ENCODE data around the gene C20orf141.
"Not testable (repeated sequence)": the region's sequence is repeated elsewhere in the genome, so short reads cannot be mapped to it uniquely, and the experiment has no call there.

C20orf141 gene

DNA sequence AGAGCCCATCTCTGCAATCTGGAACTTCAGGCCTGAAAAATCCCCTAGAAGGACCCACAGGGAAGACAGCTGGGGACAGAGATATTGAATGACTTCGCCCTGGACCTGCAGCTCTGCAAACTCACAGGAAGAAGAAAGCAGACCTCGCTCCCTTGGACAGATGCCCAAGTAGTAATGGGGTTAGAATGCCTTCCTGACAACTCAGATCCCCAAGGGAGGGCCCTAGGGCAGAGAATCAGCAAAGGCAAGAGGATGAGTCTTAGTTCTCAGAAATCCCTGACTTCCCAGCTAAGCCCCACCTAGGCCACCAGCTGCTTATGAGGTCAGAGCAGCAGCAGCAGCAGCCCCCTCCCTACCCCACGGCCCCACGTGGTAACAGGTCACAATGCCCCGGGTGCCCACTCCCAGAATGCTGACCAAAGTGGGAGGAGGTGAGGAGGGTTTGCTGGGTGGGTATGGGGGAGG is at the start of gene C20orf141:
Gene C20orf141, plus strand, starts transcription at position 401 of the 465 bp plus-strand sequence. CDS start 198 bp downstream, outside the sequence.
- ATAC-seq, result no peak

DNA sequence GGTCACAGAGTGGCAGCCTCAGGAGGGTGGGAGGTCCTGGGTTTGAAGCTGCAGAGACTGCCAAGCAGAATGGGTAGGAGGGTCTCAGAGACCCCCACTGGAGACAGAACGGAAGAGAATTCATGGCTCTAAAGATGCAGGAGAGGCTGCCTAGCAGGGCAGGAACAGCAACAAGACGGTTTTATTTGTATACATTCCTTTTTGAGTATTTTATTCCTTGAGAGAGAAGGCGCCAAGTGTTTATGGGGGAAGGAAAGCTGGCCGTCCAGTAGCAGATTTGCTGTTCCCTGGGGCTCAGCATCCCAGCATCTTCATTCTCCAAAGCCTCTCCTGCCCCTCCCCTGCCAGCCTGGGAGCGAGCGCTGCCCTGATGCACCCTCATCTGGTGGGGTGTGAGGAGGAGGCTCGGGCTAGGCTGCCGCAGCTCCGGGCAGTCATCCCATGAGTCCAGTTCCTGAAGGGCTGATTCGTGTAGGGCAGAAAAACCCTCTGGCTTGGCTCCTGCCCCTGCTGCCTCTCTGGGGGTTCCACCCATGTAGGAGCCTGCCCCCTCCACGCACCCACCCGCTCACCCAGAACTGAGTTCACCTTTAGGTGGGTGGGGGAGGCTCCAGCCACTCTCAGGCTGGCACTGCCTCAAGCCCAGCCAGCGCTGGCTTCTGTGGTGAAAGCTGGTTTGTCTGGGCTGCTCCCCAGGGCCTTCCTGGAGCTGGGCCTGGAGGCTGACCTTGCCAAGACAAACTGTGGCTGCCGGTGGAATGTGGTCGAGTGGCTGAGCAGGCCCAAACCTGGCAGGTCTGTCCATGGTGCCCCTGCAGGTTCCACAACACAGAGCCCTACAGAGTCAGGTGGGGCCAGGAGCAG is 46.8 kb upstream of the C20orf141 start:
- no peak for ATAC-seq

GRCh38 chr20:2768632-2769015 is 46.2 kb upstream of the C20orf141 start:
- ATAC-seq, result no peak

- not testable (repeated sequence) for ATAC-seq
Measured at GRCh38 chr20:2770091-2770490, 44.7 kb upstream of the C20orf141 start.

DNA sequence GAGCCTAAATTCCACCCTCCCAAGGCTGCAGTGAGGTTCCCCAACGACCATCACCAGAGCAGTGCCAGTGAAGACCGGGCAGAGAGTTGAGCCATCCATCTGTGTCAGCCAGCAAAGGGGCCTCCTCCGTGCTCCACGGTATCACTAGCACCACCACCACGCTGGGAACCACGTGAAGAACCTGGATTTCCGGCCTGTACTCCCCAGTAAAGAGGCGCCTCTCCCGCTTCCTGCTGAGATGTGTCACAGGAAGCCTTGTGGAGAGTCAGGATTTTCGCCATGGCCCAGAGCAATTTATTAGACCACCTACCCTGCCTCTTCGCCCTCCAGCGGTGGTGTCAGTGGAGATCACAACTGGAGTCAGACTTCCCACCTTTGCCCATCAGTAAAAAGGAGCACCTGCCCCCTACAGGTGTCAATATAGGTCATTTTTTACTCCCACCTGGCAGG is 43.1 kb upstream of the C20orf141 start:
- no peak for ATAC-seq

DNA sequence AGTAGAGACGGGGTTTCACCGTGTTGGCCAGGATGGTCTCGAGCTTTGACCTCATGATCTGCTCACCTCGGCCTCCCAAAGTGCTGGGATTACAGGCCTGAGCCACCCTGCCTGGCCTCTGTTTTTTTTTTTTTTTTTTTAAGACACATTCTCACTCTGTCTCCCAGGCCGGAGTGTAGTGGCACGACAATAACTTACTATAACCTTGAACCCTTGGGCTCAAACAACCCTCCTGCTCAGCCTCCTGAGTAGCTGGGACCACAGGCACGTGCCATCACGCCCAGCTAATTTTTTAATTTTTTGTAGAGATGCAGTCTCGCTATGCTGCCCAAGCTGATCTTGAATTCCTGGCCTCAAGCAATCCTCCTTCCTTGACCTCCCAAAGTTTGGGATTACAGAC is 41.0 kb upstream of the C20orf141 start:
- ATAC-seq, result no peak

GRCh38 chr20:2775139-2775538 is 39.6 kb upstream of the C20orf141 start:
- no peak for ATAC-seq

DNA sequence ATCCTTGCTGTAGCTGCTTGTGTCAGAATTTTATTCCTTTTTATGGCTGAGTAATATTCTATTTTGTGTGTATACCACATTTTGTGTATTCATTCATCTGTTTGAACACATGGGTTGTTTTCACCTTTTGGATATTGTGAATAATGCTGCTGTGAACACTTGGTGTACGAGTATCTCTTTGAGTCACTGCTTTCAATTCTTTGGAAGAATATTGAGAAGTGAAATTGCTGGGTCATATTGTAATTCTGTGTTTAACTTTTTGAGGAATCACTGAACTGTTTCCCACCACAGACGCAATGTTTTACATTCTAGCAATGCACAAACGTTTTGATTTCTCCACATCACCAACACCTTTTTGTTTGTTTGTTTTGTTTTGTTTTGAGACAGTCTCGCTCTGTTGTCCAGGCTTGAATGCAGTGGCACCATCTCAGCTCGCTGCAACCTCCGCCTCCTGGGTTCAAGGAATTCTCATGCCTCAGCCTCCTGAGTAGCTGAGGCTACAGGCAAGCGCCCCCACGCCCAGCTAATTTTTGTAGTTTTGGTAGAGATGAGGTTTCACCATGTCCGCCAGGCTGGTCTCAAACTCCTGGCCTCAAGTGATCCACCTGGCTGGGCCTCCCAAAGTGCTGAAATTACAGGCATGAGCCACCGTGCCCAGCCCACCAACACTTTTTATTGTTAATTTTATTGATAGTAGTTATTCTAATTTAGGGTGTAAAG is 36.0 kb upstream of the C20orf141 start:
- ATAC-seq, result no peak

GRCh38 chr20:2780948-2781347 is 33.8 kb upstream of the C20orf141 start:
- ATAC-seq, result no peak

DNA sequence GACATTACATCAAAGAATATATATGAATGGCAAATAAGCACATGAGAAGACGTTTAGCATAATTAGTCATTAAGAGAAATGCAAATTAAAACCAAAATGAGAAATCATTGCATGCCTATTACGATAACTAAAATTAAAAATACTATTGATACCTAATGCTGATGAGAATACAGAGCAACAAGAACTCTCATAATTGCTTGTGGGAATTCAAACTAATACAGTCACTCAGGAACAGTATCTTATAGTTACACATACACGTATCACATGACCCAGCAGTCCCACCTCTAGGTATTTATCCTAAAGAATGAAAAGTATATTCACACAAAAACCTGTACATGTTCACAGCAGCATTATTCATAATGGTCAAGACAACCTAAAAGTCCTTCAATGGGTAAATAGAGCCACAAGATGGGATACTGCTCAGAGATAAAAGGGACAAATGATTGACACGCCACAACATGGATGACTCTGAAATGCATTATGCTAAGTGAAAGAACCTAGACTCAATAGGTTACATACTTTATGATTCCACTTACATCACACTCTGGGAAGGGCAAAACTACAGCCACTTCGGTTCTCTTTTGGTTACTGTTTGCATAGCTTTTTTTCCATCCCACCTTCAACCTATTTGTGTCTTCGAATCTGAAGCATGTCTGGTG is 30.8 kb upstream of the C20orf141 start:
- ATAC-seq, result peak; percentile 58 to 74

GRCh38 chr20:2793471-2793870 is 21.3 kb upstream of the C20orf141 start:
- no peak for ATAC-seq

DNA sequence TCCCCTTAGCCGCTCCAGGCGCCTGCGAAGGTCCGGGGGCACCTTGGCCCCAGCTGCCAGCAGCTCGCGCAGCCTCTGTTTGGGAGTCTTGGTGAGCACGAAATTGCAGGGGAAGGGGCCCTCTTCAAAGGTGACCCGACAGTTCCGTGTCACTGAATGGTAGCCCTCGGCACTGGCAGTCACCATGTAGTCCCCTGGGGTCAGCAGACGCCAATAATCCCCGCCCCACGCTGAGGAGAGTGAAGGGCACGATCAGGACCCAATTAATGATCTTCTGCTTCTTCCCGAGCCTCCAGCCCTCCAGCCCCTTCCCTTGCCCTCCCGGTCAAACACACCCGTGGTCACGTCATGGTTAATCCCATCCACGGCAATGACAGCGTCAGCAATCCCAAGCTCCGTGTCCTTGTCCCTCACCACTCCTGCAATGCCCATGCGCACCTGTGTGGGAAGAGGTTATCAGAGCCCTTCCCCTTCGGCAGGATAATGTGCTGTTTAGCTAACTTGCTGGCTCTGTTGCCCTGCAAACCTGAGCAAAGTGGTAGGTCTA is 20.5 kb upstream of the C20orf141 start:
- ATAC-seq, result no peak

- ATAC-seq, result no peak
Measured at GRCh38 chr20:2794866-2795447, 19.8 kb upstream of the C20orf141 start.

DNA sequence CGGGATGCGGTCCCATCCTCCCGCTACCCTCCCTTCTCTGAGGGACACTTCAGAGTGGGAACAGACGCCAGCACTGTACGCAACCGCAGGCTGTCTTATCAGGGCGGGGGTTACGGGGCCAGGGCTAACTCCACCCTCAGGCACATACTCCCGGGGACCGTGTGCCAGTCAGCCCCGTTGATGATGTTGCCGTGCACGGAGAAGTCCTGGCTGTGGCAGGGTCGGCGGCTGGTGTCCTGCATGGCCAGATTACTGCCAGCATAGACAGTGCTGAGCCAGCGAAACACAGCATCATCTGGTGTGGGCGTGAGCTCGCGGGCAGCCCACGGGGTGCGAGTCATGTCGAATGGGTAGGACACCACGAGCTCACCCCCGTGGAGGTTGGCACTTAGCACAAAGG is 19.3 kb upstream of the C20orf141 start:
- no peak for ATAC-seq

- ATAC-seq, result no peak
Measured at GRCh38 chr20:2796011-2796660, 18.7 kb upstream of the C20orf141 start.

DNA sequence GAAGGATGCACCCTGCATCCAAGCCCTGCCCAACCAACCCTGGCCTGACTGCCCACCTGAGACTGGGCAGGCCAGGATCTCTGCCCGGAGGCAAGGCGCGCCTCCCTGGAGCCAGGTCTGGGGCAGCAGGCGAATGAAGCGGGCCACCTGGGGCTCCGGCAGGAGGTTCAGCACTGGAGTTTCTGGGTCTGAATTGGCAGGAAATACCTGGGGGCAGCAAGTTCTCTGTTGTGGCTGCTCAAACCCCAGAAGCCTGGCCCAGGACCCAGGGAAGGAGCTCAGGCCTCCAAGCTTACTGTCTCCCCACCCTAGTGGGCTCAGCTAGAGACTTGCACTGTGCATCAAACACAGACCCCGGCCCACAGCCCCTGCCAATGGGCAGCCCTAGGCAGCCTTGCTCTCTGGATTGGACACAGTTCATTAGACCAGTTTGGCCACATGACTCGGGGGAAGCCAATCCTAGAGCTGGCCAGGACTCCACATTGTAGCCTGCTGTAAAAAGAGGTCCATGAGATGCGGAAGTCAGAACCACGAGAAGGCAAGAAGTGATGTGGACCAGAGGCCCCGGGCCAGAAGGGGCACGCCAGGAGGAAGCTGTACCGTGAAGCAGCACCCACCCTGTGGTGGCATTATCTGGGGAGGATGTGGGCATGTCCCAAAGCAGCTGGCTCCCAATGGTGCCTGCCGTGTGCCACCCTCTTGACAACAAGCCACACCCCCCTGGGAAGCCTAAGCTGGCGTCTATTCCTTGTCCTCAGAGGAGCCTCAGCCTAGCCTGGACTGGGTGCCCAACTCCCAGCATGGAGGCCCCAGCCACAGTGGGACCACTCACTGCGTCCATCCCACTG is 17.4 kb upstream of the C20orf141 start:
- ATAC-seq, result no peak

DNA sequence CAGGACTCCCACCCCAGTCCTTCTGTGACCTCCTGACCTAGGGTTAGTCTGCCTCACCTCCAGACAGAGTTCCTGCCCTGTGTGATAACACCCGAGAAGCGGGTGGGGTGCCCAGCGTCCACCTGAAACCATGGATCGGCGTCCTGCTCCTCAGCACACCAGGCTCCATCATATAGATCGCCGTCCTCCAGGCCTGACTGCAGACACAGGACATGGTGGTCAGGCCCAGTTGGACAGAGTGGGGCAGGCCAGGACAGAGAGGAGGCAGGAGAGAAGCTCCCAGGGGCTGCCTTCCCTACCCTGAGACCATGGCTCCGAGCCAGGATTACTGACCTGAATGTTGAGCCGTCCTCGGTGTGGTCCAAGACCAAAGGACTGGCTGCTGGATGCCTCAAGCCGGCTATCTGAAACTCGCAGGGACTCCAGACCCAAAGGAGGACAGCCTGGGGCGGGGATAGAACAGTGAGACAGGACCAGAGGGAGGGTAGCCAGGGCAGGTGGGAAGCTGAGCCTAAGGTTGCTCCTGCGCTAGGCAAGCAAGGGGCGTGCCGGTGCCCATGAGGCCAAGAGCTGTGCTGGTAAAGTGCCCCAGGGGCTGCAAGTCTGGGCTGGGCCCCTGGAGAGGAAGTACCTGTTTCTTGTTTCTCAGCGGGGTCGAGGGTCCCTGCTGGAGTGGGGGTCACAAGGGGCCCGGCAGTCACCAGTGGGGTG is 16.5 kb upstream of the C20orf141 start:
- ATAC-seq, result no peak

GRCh38 chr20:2798814-2799213 is 16.0 kb upstream of the C20orf141 start:
- no peak for ATAC-seq

DNA sequence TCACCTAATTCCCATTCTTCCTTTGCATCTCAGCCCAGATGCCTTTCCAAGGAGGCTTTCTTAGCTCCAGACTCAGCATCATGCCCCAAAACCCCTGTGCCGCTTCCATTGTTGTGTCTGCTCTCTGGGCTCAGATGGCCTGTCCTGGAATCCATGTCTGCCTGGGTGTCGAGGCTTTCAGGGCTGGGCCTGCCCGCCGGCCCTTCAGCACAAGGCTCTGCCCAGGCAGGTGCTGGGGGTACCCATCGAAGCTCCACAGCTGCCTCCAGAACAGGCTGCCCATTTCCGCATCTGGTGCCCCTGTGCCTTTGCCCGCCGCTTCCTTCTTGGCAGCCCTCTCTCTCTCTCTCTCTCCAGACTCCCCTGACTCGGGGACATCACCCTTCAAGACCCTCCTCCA is 15.5 kb upstream of the C20orf141 start:
- no peak for ATAC-seq

Data from activated CD4-positive, CD25-positive, alpha-beta regulatory T cell treated with anti-CD3 and anti-CD28 coated beads, Interleukin-2, amount 50 U/mL, for 24 hours (primary cell).